K562 (cell line): ENCODE measurements around the gene S100A9. TPM values are rescaled to one million over a fixed set of nuclear protein-coding genes. Genes with fewer than 3 reads are reported as not detected.

Source experiments
- ATAC-seq: fragments of 200-7000 bp; cut with Tn5 transposase; 3 replicates; pipeline ENCODE4 v1.9.1; 2020; ENCODE audit warnings: moderate library complexity
- BruUV-seq: library from RNA; stranded (reverse); fragments of 400-500 nt; replicated peaks from 2 replicates; lab custom pipeline; 2021; lab: Mats Ljungman, UMichigan
- CTCF ChIA-PET: fragments of 300-600 bp; formaldehyde crosslinking; extraction: SDS; loops from one replicate; lab custom pipeline; 2021; ENCODE audit warnings: low intra/inter-chr PET ratio; lab: Yijun Ruan, JAX
- POLR2A ChIA-PET: fragments of 300-600, 350-650 bp; sonication (Branson Sonifier 250); formaldehyde crosslinking; extraction: SDS; loops from one replicate; lab custom pipeline; 2021; ENCODE audit warnings: antibody characterized with exemption, inconsistent platforms; lab: Yijun Ruan, JAX
- DNase-seq, 4 experiments: peaks; one replicate each; pipeline versions ENCODE4 v3.0.0 to v3.0.0-alpha.2; 2011 to 2018; ENCODE audit warnings: low spot score in 3 of 4, mixed read lengths in 3 of 4; ENCODE audit errors: extremely low read depth in 1 of 4
- FAIRE-seq: peaks from 2 replicates; lab custom pipeline; 2011; peaks lifted over from hg19 to GRCh38; lab: Jason Lieb, UNC
- H2AFZ ChIP-seq: 2 replicates; pipeline ENCODE4 v1.6.0; 2011; ENCODE audit warnings: low read depth, low read length, control low read depth, inconsistent platforms
- H3K27ac ChIP-seq: fragments of 200-600 bp; 3 replicates; pipeline ENCODE4 v1.8.0; 2011; ENCODE audit warnings: low read depth, mild to moderate bottlenecking, control low read depth, inconsistent platforms, low read length, moderate library complexity, mixed read lengths; ENCODE audit errors: extremely low read depth
- H3K27me3 ChIP-seq, 2 experiments: fragments of 300-600 bp in 1 of 2; 2 replicates in 1 of 2; 3 replicates in 1 of 2; pipeline versions ENCODE4 v1.6.0 to v1.8.0; 2011; ENCODE audit warnings: inconsistent platforms in 2 of 2, low read length in 2 of 2, mild to moderate bottlenecking in 1 of 2, mixed read lengths in 1 of 2, moderate library complexity in 1 of 2; ENCODE audit not compliant: control insufficient read depth in 2 of 2, insufficient read depth in 2 of 2
- H3K36me3 ChIP-seq: fragments of 300-600 bp; 3 replicates; pipeline ENCODE4 v1.8.0; 2011; ENCODE audit warnings: mild to moderate bottlenecking, low read length, inconsistent platforms; ENCODE audit not compliant: control insufficient read depth, insufficient read depth
- H3K4me1 ChIP-seq, 2 experiments: fragments of 200-600 bp in 1 of 2; replicated peaks in 1 of 2; 2 replicates in 1 of 2; 3 replicates in 1 of 2; pipeline versions ENCODE4 v1.5.1 to v1.8.0; 2011; ENCODE audit warnings: inconsistent platforms in 2 of 2, low read length in 2 of 2, mild to moderate bottlenecking in 1 of 2, mixed read lengths in 1 of 2, moderate library complexity in 1 of 2; ENCODE audit not compliant: control insufficient read depth in 2 of 2, insufficient read depth in 2 of 2
- H3K4me2 ChIP-seq: 2 replicates; pipeline ENCODE4 v1.6.1; 2011; ENCODE audit warnings: low read length, control low read depth, inconsistent platforms, mixed read lengths; ENCODE audit not compliant: insufficient read depth
- H3K4me3 ChIP-seq: fragments of 200-600 bp; sonication (generic), shearing (Covaris generic); 2 replicates; pipeline ENCODE4 v1.5.1; 2016; ENCODE audit warnings: control low read depth, inconsistent platforms
- H3K79me2 ChIP-seq: fragments of 200-600 bp; 3 replicates; pipeline ENCODE4 v1.8.0; 2011; ENCODE audit warnings: low read length, inconsistent platforms; ENCODE audit not compliant: control insufficient read depth, insufficient read depth
- H3K9ac ChIP-seq, 2 experiments: 2 replicates each; pipeline versions ENCODE4 v1.6.0 to v1.6.1; 2011; ENCODE audit warnings: low read depth in 2 of 2, low read length in 2 of 2, control low read depth in 1 of 2, inconsistent platforms in 1 of 2, mild to moderate bottlenecking in 1 of 2, mixed read lengths in 1 of 2; ENCODE audit not compliant: insufficient read depth in 1 of 2
- H3K9me1 ChIP-seq: one replicate; pipeline ENCODE4 v1.6.0; 2011; ENCODE audit warnings: inconsistent platforms, mild to moderate bottlenecking, low read length, moderate library complexity; ENCODE audit not compliant: control insufficient read depth, insufficient read depth
- H3K9me3 ChIP-seq: replicated peaks from 2 replicates; pipeline ENCODE4 v1.5.1; 2011; ENCODE audit warnings: low read depth, low read length, inconsistent platforms; ENCODE audit not compliant: control insufficient read depth, insufficient read depth
- H4K20me1 ChIP-seq: replicated peaks from 2 replicates; pipeline ENCODE4 v1.6.1; 2011; ENCODE audit warnings: low read length, inconsistent platforms, mixed read lengths; ENCODE audit not compliant: control insufficient read depth, insufficient read depth
- CTBP1 ChIP-seq: fragments of 450-650 bp; IDR thresholded peaks from 2 replicates; pipeline ENCODE4 v1.6.1; 2016; ENCODE audit warnings: borderline replicate concordance
- ELF4 ChIP-seq: fragments of 450-650 bp; formaldehyde crosslinking; IDR thresholded peaks from 2 replicates; pipeline ENCODE4 v1.4.0; 2022; ENCODE audit warnings: missing genetic modification characterization
- NFIC ChIP-seq: fragments of 450-650 bp; IDR thresholded peaks from 2 replicates; pipeline ENCODE4 v1.6.1; 2017; ENCODE audit warnings: mild to moderate bottlenecking, inconsistent platforms
- NR3C1 ChIP-seq: sonication (generic); formaldehyde crosslinking; IDR thresholded peaks from 2 replicates; pipeline ENCODE4 v1.8.1; 2022; ENCODE audit warnings: missing genetic modification reagents
- RUNX1 ChIP-seq: sonication (generic); IDR thresholded peaks from 2 replicates; pipeline ENCODE4 v1.6.1; 2016; ENCODE audit warnings: antibody characterized with exemption, low read depth
- SMAD1 ChIP-seq: fragments of 150-350 bp; IDR thresholded peaks from 2 replicates; pipeline ENCODE4 v1.6.1; 2014; ENCODE audit warnings: low read length, low read depth; ENCODE audit not compliant: partially characterized antibody
- TAF1 ChIP-seq: IDR thresholded peaks from 2 replicates; pipeline ENCODE4 v1.6.1; 2011; ENCODE audit warnings: mild to moderate bottlenecking, low read length, moderate library complexity; ENCODE audit not compliant: insufficient read depth, control insufficient read depth, severe bottlenecking; ENCODE audit errors: extremely low read depth
- ZBTB17 ChIP-seq: fragments of 450-650 bp; formaldehyde crosslinking; IDR thresholded peaks from 2 replicates; pipeline ENCODE4 v1.4.0; 2020; ENCODE audit warnings: mild to moderate bottlenecking
- ZC3H8 ChIP-seq: fragments of 450-650 bp; IDR thresholded peaks from 2 replicates; pipeline ENCODE4 v1.6.1; 2017
- WGBS: fragments of 100-300 bp; shearing (Covaris generic); methylation state at CpG from one replicate; pipeline ENCODE4 v1.1.6; 2016; ENCODE audit warnings: low coverage, mixed read lengths; ENCODE audit not compliant: insufficient coverage; ENCODE audit errors: missing lambda C conversion rate; 5-methylcytosine and 5-hydroxymethylcytosine counted together
- in situ Hi-C: fragments of 300-500 bp; cut with MboI; formaldehyde crosslinking; loops from 4 replicates; pipeline ENCODE4 v1.15.0; 2018; ENCODE audit warnings: inconsistent platforms, mixed read lengths
- intact Hi-C: fragments of 100-400 bp; cut with micrococcal nuclease; formaldehyde crosslinking; loops from 2 replicates; pipeline ENCODE4 v1.14.2; 2022
- polyA plus RNA-seq, 8 experiments: library from polyadenylated mRNA; depleted of rRNA in 4 of 8; stranded (reverse) in 5 of 8; unstranded in 3 of 8; fragments of >200 nt; fragmentation: Nextera tagmentation in 2 of 8; fragmentation: Illumina TruSeq in 1 of 8; extraction: Ambion mirVana in 2 of 8; extraction: Trizol in 1 of 8; gene quantifications; 2 replicates each; pipeline versions ENCODE4 v1.2.1 to v1.2.3, GENCODE V29; 2011 to 2014; ENCODE audit warnings: inconsistent platforms in 1 of 8, missing spikeins in 1 of 8
- total RNA-seq, 7 experiments: library from RNA; depleted of rRNA in 6 of 7; stranded (reverse); fragments of >200 nt in 6 of 7; fragmentation: Illumina TruSeq in 2 of 7; extraction: Trizol in 2 of 7; gene quantifications; 2 replicates each; pipeline versions ENCODE4 v1.2.1 to v1.2.3, GENCODE V29; 2011 to 2021; ENCODE audit warnings: low replicate concordance in 1 of 7
- TF ChIP-seq, protein P1 (sequence below): sonication (generic); formaldehyde crosslinking; IDR thresholded peaks from 2 replicates; pipeline ENCODE4 v1.8.0; 2022; ENCODE audit warnings: missing genetic modification reagents, mild to moderate bottlenecking, borderline replicate concordance
- TF ChIP-seq, protein P2 (sequence below): fragments of 250-450 bp; sonication (Bioruptor Pico); IDR thresholded peaks from 2 replicates; pipeline ENCODE4 v1.5.0; 2020; ENCODE audit warnings: mild to moderate bottlenecking
- TF ChIP-seq, protein P3 (sequence below): fragments of 150-350 bp; IDR thresholded peaks from 2 replicates; pipeline ENCODE4 v1.6.1; 2014; ENCODE audit warnings: low read depth, mild to moderate bottlenecking, low read length, borderline replicate concordance
- TF ChIP-seq, protein P4 (sequence below): sonication (generic); formaldehyde crosslinking; IDR thresholded peaks from 2 replicates; pipeline ENCODE4 v1.8.1; 2023; ENCODE audit warnings: mild to moderate bottlenecking, missing genetic modification reagents, moderate library complexity

S100A9 gene
- total and polyA plus RNA-seq, 9 of the 15 experiments (the other 6 are each of a cell fraction or from before 2014, with no cell fraction given) = 0.80 TPM; not detected in 8

DNA sequence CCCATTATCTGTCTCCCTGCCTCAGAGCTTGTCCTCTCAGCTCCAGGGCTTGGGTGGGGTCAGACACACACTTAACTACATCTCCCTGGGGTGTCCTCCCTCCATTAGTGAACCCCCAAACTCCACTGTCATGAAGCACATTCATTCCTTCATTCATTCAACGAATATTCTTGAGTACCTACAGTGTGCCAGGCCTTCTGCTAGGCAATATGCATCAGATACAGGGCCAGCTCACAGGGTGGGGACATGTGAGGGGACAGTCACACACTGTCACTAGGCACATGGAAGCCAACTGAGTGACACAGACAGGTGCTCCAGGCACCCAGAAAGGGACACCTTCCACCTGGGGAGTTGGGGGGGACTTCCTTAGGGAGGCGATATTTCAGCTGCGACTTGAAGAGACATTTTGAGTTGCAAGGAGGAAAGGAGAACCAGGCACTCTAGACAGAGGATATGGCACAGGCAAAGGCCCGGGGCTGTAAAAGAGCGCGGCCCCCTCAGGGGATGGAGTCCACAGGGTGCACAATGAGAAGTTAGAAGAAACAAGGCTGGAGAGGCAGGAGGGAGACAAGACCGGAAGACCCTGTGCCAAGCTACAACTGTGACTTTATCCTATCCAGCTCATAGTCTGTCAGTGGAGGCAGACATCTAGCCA lies 41.9 kb downstream of the S100A9 start:
- in situ Hi-C loops (no loop called here), intact Hi-C loops (loop anchor here (1.0 to 2.0 kb wide), 2 partner anchors 45 to 96 kb away; no protein-coding TSS in a partner anchor)
- ChIA-PET CTCF (interaction anchor here (1.1 to 3.3 kb wide), 3 partner anchors 44 to 873 kb away, joined by 3 to 28 read pairs (median 3); partner anchors contain the start of gene HAX1), POLR2A (interaction anchor here (0.5 to 1.0 kb wide), 2 partner anchors 36 to 591 kb away, joined by 3 to 4 read pairs; partner anchors contain the start of gene RPS27)
- ATAC-seq (no peak), FAIRE-seq (no peak), DNase-seq (no peak)
- no peaks in the 10 kb centered on the region for H3K9me3 ChIP-seq
- no peaks in the 10 kb centered on the region for H3K79me2 ChIP-seq
- no TSS peak for BruUV-seq
- no peaks in the 10 kb centered on the region for H3K36me3 ChIP-seq
- WGBS = 6% methylated on average over 7 of the region's 7 CpGs
- H3K9me1 ChIP-seq = no peaks in the 10 kb centered on the region
- no peak overlapping the region for H3K27ac ChIP-seq
- H3K4me3 ChIP-seq = no peak overlapping the region
- no peak overlapping the region for H2AFZ ChIP-seq
- no peak overlapping the region for H3K4me2 ChIP-seq
- peaks cover 4% of the 10 kb centered on the region; the same call in 1 of the 2 replicates for H4K20me1 ChIP-seq
- H3K27me3 ChIP-seq = peaks cover 33 to 70% of the 10 kb centered on the region in 2 experiments; a peak in 4 of 5 replicates
- H3K4me1 ChIP-seq = no peaks in the 10 kb centered on the region
- H3K9ac ChIP-seq = no peak overlapping the region
- no peak for TF ChIP-seq NR3C1 (CRISPR knock-in tag)
- no peak for TF ChIP-seq CTBP1
- TF ChIP-seq, protein P1, sequence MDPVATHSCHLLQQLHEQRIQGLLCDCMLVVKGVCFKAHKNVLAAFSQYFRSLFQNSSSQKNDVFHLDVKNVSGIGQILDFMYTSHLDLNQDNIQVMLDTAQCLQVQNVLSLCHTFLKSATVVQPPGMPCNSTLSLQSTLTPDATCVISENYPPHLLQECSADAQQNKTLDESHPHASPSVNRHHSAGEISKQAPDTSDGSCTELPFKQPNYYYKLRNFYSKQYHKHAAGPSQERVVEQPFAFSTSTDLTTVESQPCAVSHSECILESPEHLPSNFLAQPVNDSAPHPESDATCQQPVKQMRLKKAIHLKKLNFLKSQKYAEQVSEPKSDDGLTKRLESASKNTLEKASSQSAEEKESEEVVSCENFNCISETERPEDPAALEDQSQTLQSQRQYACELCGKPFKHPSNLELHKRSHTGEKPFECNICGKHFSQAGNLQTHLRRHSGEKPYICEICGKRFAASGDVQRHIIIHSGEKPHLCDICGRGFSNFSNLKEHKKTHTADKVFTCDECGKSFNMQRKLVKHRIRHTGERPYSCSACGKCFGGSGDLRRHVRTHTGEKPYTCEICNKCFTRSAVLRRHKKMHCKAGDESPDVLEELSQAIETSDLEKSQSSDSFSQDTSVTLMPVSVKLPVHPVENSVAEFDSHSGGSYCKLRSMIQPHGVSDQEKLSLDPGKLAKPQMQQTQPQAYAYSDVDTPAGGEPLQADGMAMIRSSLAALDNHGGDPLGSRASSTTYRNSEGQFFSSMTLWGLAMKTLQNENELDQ = no peak
- TF ChIP-seq, protein P2, sequence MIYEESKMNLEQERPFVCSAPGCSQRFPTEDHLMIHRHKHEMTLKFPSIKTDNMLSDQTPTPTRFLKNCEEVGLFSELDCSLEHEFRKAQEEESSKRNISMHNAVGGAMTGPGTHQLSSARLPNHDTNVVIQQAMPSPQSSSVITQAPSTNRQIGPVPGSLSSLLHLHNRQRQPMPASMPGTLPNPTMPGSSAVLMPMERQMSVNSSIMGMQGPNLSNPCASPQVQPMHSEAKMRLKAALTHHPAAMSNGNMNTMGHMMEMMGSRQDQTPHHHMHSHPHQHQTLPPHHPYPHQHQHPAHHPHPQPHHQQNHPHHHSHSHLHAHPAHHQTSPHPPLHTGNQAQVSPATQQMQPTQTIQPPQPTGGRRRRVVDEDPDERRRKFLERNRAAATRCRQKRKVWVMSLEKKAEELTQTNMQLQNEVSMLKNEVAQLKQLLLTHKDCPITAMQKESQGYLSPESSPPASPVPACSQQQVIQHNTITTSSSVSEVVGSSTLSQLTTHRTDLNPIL (CRISPR knock-in tag) = no peak
- TF ChIP-seq TAF1 = no peak
- TF ChIP-seq, protein P3, sequence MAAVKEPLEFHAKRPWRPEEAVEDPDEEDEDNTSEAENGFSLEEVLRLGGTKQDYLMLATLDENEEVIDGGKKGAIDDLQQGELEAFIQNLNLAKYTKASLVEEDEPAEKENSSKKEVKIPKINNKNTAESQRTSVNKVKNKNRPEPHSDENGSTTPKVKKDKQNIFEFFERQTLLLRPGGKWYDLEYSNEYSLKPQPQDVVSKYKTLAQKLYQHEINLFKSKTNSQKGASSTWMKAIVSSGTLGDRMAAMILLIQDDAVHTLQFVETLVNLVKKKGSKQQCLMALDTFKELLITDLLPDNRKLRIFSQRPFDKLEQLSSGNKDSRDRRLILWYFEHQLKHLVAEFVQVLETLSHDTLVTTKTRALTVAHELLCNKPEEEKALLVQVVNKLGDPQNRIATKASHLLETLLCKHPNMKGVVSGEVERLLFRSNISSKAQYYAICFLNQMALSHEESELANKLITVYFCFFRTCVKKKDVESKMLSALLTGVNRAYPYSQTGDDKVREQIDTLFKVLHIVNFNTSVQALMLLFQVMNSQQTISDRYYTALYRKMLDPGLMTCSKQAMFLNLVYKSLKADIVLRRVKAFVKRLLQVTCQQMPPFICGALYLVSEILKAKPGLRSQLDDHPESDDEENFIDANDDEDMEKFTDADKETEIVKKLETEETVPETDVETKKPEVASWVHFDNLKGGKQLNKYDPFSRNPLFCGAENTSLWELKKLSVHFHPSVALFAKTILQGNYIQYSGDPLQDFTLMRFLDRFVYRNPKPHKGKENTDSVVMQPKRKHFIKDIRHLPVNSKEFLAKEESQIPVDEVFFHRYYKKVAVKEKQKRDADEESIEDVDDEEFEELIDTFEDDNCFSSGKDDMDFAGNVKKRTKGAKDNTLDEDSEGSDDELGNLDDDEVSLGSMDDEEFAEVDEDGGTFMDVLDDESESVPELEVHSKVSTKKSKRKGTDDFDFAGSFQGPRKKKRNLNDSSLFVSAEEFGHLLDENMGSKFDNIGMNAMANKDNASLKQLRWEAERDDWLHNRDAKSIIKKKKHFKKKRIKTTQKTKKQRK = no peak
- TF ChIP-seq, protein P4, sequence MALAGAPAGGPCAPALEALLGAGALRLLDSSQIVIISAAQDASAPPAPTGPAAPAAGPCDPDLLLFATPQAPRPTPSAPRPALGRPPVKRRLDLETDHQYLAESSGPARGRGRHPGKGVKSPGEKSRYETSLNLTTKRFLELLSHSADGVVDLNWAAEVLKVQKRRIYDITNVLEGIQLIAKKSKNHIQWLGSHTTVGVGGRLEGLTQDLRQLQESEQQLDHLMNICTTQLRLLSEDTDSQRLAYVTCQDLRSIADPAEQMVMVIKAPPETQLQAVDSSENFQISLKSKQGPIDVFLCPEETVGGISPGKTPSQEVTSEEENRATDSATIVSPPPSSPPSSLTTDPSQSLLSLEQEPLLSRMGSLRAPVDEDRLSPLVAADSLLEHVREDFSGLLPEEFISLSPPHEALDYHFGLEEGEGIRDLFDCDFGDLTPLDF (CRISPR knock-in tag) = no peak
- TF ChIP-seq RUNX1 = no peak
- no peak for TF ChIP-seq ZBTB17 (CRISPR knock-in tag)
- no peak for TF ChIP-seq ELF4 (CRISPR knock-in tag)
- no peak for TF ChIP-seq SMAD1
- TF ChIP-seq NFIC = no peak
- no peak for TF ChIP-seq ZC3H8
